ENCODE data around the gene HAUS3.

HAUS3 gene

DNA sequence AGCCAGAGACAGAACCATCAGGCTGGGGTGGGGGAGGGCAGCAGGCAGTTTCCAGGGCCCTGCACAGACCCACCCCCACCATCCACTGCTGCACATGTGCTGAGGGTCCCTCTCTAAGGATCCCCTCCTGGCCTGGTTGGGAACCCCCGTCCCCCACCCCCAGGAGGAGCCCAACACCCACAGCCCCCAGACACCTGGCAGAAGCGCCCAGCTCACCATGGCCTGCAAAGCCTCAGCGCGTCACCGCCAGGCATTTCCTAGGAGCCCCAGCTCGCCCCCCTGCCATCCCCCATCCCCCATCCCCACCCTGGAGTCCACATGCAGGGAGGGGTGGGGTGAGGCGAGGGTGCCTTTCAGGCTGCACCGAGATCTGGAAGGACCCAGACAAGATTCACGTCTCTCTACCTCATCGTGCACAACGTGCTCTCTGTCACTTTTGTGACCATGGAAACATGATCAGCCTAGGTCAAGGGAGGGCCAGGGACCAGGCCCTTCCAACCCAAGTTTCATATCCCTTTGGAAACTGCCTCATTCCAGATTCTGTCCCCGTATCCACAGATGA lies 10.7 kb upstream of the HAUS3 start:
- Histone ChIP-seq H4K20me1 (peaks cover 91% of the 10 kb centered on the region), H3K9ac (no peak overlapping the region), H3K9me3 (no peaks in the 10 kb centered on the region), H3K4me3 (no peak overlapping the region), H3K27me3 (no peaks in the 10 kb centered on the region), H3K27ac (no peak overlapping the region), H3K36me3 (peaks cover 84% of the 10 kb centered on the region), H3K4me2 (no peak overlapping the region), H3K4me1 (peaks cover 20% of the 10 kb centered on the region)
- TF ChIP-seq Cebpa-rat (IDR thresholded peaks at IDR 0.05): no peak

GRCh38 chr4:2251795-2252529 lies 10.0 kb upstream of the HAUS3 start:
- no peak for TF ChIP-seq Cebpa-rat (IDR thresholded peaks at IDR 0.05)
- H3K36me3 ChIP-seq: peaks cover 87% of the 10 kb centered on the region
- peaks cover 13% of the 10 kb centered on the region for H3K4me1 ChIP-seq
- H3K4me2 ChIP-seq: no peak overlapping the region
- H3K4me3 ChIP-seq: no peak overlapping the region
- H3K9me3 ChIP-seq: no peaks in the 10 kb centered on the region
- no peak overlapping the region for H3K27ac ChIP-seq
- H3K9ac ChIP-seq: no peak overlapping the region
- no peaks in the 10 kb centered on the region for H3K27me3 ChIP-seq
- H4K20me1 ChIP-seq: peaks cover 91% of the 10 kb centered on the region

DNA sequence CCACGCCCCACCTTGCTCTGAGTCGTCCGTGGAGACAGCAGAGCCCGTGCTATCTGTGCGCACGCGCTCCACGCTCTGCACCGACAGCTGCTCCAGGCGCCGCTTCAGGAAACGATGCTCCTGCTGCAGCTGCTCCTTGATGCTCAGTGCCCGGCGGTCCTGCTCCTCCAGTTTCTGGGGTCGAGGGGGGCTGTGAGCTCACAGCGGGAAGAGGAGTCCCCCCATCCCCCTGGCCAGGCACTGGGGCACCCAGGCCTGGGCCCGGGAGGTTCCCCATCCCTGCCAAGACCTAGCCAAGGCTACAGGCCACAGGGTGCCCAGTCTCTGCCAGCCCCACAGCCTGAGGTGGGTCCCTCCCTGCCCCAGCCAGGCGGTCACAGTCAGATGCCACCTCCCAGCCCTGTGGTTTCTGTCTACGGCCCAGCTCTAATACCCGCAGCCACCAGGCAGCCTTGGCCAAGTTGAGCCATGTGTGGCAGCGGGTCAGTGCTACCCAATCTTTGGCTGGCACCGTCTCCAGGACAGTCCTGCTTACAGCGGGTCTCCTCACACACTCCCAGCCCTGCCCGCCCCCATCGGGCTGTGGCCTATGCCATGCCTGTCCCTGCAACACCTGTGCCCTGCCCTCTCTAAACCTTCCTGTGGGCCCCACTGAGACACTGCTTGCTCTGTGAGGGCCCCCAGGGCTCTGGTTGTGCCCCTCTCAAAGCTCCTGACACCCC lies 9.3 kb upstream of the HAUS3 start:
- Histone ChIP-seq H3K27me3 (no peaks in the 10 kb centered on the region), H3K4me3 (no peak overlapping the region), H3K9ac (no peak overlapping the region), H3K4me2 (no peak overlapping the region), H3K9me3 (no peaks in the 10 kb centered on the region), H3K4me1 (peaks cover 9% of the 10 kb centered on the region), H3K36me3 (peaks cover 89% of the 10 kb centered on the region), H3K27ac (no peak overlapping the region), H4K20me1 (peaks cover 87% of the 10 kb centered on the region)
- TF ChIP-seq Cebpa-rat (IDR thresholded peaks at IDR 0.05): no peak

DNA sequence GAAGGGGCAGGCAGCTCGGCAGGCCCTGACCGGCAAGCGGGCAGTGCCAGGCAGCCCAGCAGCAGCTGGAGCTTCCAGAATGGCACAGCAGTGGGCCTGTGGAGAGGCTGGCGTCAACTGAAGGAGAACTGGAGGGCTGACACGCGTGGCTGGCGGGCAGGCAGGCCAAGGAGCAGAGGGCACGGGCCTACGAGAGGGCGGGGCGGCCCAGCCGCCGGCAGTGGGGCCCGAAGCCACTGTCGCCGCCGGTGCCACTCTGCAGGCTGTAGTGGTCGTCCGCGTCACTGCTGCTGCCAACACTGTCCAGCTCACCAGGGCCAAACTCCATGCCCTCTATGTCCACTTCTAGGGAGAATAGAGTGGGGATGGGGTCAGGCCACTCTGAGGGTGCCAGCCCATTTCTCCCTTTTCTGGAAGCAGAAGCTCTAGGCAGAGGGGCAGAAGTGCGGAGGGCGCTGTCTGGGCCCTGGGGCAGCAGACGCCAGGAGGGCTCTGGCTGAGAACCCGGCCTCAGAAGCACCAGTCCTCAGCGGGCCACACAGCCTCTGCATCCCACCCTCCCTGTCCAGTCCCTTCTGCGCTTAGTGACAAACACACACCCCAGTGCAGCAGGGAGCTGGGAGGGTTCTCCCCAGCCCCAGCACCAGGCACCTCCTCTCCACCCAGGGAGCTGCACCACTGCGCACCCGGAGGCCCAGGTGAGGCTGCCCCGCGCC lies 8.6 kb upstream of the HAUS3 start:
- no peak overlapping the region for H3K27ac ChIP-seq
- peaks cover 82% of the 10 kb centered on the region for H3K36me3 ChIP-seq
- H3K4me3 ChIP-seq: no peak overlapping the region
- no peaks in the 10 kb centered on the region for H3K27me3 ChIP-seq
- peaks cover 10% of the 10 kb centered on the region for H3K4me1 ChIP-seq
- H3K9me3 ChIP-seq: no peaks in the 10 kb centered on the region
- peaks cover 80% of the 10 kb centered on the region for H4K20me1 ChIP-seq
- no peak for TF ChIP-seq Cebpa-rat (IDR thresholded peaks at IDR 0.05)
- H3K9ac ChIP-seq: no peak overlapping the region
- no peak overlapping the region for H3K4me2 ChIP-seq

DNA sequence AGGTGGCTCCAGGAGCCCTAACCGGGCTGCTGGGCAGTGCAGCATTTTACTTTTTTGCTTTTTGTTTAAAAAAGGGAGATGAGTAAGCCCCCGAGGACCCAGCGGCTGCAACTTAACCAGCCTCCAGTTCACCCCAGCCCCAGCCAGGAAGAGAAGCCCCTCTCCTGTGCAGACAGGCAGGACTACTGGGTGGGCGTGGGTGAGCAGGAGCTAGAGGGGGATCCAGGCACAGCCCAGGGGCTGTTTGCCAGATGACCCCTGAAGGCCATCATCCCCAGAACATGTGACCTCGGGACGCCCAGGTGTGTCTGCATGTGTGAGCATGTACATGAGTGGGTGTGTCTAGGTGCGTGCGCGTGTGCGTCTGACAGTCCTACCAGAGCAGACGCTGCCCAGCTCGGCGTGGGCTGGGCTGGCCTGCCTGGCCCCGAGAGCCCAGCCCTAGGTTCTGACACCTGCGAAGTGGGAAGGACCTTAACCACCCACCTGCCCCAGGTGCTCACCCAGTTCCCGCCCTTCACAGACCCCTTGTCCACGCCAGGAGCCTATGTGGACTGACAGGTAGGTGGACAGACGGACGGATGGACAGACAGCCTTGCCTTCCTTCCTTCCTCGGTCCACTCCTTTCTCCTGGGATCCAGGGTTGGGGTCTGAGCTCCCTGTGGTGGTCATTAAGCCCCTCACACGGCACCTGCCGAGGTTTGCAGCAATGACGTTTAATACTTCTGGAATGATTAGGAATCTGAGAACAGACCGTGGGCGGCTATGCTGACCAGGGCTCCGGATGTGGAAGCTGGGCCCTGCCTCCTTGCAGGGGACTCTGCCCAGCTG lies 7.8 kb upstream of the HAUS3 start:
- H3K9me3 ChIP-seq: no peaks in the 10 kb centered on the region
- no peak overlapping the region for H3K27ac ChIP-seq
- H3K36me3 ChIP-seq: peaks cover 75% of the 10 kb centered on the region
- H3K4me1 ChIP-seq: peaks cover 18% of the 10 kb centered on the region
- no peaks in the 10 kb centered on the region for H3K27me3 ChIP-seq
- H3K4me2 ChIP-seq: no peak overlapping the region
- H4K20me1 ChIP-seq: peaks cover 72% of the 10 kb centered on the region
- no peak for TF ChIP-seq Cebpa-rat (IDR thresholded peaks at IDR 0.05)
- no peak overlapping the region for H3K9ac ChIP-seq
- H3K4me3 ChIP-seq: no peak overlapping the region

DNA sequence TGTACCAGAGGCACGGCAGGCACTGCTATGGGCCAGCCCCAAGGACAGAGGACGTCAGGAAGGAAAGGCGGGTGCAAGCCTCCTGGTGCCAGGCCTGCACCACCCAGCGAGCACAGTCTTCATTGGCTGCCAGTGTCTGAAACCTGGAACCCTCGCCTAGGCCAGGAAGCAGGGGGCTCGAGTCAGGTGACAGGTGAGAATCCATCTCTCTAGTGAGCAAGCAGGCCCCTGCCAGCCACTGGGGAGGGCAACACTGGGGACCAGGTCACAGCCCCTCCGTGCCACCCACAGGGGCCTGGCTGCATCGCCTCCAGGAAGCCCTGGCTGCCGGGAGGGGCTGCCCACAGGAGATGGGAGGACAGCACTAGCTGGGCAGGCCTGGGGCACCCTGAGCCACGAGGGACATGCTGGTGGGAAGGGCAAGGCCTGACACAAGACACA lies 6.9 kb upstream of the HAUS3 start:
- Histone ChIP-seq H3K4me3 (no peak overlapping the region), H3K9me3 (no peaks in the 10 kb centered on the region), H3K4me2 (no peak overlapping the region), H4K20me1 (peaks cover 63% of the 10 kb centered on the region), H3K27ac (peak overlapping the region; percentile 13; the same call in 1 of the 2 replicates), H3K9ac (no peak overlapping the region), H3K27me3 (no peaks in the 10 kb centered on the region), H3K36me3 (peaks cover 67% of the 10 kb centered on the region), H3K4me1 (peaks cover 27% of the 10 kb centered on the region)
- no peak for TF ChIP-seq Cebpa-rat (IDR thresholded peaks at IDR 0.05)

GRCh38 chr4:2248044-2248780 lies 6.3 kb upstream of the HAUS3 start:
- no peak overlapping the region for H3K27ac ChIP-seq
- H3K27me3 ChIP-seq: no peaks in the 10 kb centered on the region
- H3K9ac ChIP-seq: no peak overlapping the region
- no peak for TF ChIP-seq Cebpa-rat (IDR thresholded peaks at IDR 0.05)
- no peak overlapping the region for H3K4me2 ChIP-seq
- no peaks in the 10 kb centered on the region for H3K9me3 ChIP-seq
- no peak overlapping the region for H3K4me3 ChIP-seq
- H3K36me3 ChIP-seq: peaks cover 61% of the 10 kb centered on the region
- peaks cover 33% of the 10 kb centered on the region for H3K4me1 ChIP-seq
- H4K20me1 ChIP-seq: peaks cover 57% of the 10 kb centered on the region

- Histone ChIP-seq H3K4me1 (peaks cover 37% of the 10 kb centered on the region), H3K27ac (no peak overlapping the region), H3K36me3 (peaks cover 56% of the 10 kb centered on the region), H3K9ac (no peak overlapping the region), H4K20me1 (peaks cover 52% of the 10 kb centered on the region), H3K4me2 (no peak overlapping the region), H3K27me3 (no peaks in the 10 kb centered on the region), H3K4me3 (no peak overlapping the region), H3K9me3 (no peaks in the 10 kb centered on the region)
- TF ChIP-seq Cebpa-rat (IDR thresholded peaks at IDR 0.05): no peak
Measured at GRCh38 chr4:2247128-2248043, 5.5 kb upstream of the HAUS3 start.
